A172 (cell line): ENCODE measurements around the gene SLC6A13. TPM values are rescaled to one million over a fixed set of nuclear protein-coding genes. Genes with fewer than 3 reads are reported as not detected.

ENCODE experiments used
- DNase-seq: peaks from one replicate; pipeline ENCODE4 v3.0.0-alpha.2; 2015; ENCODE audit warnings: low spot score
- total RNA-seq: library from RNA; depleted of rRNA; stranded (reverse); fragments of >200 nt; shearing (Covaris generic); gene quantifications from 2 replicates; pipeline ENCODE4 v1.2.3, GENCODE V29; 2014

SLC6A13 gene
- total RNA-seq, 1 experiment from 2014 or later, result not detected

DNA sequence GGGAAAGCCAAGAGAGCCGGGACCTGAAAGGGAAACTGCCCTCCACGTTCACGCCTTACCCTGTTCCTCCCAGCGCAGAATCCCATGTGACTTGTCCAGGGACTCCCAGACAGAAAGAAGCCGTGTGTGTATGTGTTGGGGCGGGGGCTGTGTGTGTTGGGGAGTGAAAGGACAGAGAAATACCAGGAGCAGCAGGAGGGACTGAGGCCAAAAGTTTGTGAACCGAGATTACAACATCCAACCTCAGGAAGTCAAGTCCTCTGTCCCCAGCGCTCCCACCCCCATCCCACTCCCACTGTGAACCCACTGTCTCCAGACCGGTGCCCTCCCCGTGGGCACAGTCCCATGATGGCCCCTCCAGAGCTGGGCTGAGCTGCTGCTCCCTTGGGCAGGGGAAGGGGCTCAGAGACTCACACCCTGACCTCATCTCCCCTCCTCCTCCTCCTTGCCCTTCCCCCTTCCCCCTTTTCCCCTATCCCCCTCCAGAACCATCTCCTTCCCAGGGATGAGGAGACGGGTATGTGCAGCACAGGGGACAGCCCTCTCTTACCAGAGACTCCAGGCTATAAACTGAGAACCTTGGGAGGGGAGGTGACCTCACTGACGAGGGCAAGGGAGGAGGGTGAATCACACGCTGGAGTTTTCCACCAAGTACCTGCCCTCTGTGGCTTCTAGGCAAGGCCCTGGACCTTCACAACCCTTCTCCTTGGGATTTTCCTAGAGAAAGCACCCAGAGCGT, 48.5 kb downstream of the SLC6A13 start, which contains the start of gene SLC6A12:
TSS of gene SLC6A12 (minus strand) at position 155 of the 739 bp plus-strand sequence. CDS start 4,171 bp downstream, outside the sequence.
- no peak for DNase-seq

DNA sequence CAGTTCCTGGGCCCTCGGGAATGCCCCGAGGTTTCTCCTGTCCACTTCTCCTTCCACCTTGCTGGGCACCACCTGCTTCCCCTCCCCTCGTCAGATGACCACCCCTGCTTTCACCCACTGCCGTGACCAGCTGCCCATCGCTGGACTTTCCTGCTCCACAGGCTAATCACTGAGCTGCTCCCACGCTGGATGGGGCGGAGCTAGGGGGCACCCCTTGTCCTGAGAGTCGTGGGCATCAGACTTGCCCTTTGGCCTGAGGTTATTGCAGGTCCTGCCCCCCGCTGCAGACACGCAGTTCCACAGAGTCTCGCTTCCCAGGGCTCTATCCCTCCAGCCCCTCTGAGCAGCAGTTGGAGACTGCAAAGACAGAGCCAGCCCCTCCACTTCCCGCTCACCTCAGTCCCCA, 49.1 kb downstream of the SLC6A13 start:
- DNase-seq, result no peak

GRCh38 chr12:212715-213526, 49.7 kb downstream of the SLC6A13 start:
- no peak for DNase-seq

DNA sequence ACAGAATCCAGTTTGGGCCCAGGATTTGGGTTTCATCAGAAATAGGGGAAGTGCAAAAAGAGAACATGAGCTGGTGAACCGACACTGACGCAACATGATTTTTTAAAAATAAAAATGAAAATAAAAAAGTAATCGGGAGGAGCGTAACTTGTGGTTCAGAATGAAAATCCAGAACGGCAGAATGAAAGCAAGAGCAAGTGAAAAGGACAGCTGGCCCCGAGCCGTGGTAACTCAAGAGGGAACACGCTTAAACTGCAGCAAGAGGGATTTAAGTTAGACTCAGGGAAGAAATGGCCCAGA, 50.3 kb downstream of the SLC6A13 start:
- no peak for DNase-seq

DNA sequence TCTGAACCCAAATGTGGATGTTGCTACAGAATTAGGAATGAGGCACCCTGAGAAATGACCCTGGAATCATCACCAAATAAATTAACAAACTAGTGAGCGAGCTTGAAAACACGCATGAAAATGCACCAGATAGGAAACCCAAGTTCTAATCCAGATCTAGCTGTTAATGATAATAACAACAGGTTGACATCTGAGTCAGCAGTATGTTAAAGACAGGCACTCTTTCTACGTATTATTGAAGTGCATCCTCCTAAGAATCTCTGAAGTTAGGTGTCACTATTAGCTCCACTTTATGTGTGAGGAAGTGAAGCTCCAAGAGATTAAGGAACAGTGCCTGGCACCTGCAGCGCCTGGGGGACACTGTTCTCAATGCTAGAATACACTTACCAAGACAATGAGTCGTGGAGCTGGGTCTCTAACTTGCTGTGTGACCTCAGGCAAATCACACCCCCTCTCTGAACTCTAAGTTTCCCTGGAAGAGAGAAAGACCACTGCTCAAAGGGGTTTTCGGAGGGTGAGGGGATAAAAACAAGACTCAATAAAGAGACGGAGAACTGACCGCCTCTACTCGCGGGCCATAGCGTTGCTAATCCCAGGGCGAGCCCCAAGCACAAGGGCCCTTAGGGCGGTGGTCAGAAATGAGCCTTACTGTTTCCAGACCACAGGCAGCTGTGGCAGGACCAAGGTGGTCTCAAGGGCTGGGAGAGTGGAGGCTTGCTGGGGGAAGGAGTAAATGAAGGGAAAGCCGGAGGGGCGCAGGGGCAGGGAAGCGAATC, 50.8 kb downstream of the SLC6A13 start:
- no peak for DNase-seq

DNA sequence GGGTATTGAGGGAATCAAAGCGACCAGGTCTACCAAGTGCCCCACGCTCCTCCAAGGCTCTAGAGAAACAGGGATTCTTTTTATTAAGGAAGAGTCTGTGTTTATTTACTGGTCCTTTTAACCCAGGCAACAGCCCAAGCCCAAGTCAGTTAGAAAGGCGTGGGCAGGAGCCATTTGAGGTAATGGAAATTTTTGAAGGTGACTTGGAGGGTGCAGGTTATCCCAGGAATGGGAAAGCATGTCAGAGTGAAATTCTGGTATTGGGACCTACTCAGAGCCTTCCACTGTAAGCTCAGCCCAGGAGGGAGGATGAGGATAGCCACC, 51.5 kb downstream of the SLC6A13 start:
- DNase-seq, result no peak

- no peak for DNase-seq
Observed at GRCh38 chr12:210277-211141, 52.1 kb downstream of the SLC6A13 start.

DNA sequence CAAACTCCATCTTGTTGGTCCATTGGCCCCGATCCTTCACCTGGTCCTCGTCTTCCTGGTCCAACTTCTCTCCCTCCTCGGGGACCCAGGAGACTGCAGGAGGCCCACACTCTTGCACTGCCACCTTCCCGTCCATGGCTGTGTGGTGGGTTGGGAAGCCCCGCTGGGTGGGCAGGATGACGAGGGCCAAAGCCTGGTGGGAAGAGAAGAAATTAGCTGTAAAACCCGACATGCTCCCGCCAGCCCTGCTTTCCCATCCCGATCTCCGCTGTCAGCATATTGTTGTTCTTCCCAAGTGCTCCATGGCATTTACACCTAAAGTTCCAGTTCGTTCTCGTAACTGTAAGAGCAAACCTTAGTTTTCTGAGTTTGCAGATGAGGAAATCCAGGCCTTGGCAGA, 52.8 kb downstream of the SLC6A13 start:
- no peak for DNase-seq

DNA sequence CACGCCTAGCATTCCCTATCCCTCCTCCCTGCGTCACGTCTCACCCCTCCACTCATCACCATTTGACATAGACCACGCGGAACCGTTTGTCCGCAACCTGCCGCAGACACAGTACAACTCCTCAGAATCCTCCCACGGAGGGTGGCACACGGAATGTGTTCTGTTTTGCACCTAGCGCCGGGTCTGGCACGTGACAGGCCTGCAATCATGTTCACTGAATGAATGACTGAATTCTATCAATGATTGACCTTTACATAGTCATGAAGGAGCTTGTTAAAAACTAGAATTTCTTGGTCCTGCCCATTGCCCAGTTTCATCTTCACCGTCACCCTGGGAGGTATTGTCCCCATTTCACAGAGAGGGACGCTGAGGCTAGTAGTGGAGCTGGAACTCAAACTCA, 53.4 kb downstream of the SLC6A13 start:
- no peak for DNase-seq

- no peak for DNase-seq
Observed at GRCh38 chr12:208813-209212, 53.8 kb downstream of the SLC6A13 start.

DNA sequence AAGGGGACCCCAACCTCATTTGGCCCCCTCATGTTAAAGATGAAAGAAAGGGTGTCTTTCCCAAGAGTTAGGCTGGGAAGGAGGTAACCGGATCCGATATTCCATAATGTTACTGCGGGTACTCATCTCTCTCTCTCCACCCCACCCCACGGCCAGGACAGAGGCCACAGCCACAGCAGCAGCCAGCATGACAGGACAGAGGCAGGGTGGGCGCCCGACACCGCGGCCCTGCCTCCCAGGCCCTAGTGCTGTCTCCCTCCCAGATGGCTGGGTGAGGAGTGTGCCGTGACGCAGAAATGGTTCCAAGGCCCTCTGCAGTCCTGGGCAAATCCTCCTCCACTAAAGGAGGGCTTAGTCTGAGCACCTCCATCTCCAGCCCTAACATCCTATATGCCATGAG, 54.8 kb downstream of the SLC6A13 start:
- DNase-seq, result no peak

- DNase-seq, result no peak
Observed at GRCh38 chr12:206746-207440, 55.7 kb downstream of the SLC6A13 start.

DNA sequence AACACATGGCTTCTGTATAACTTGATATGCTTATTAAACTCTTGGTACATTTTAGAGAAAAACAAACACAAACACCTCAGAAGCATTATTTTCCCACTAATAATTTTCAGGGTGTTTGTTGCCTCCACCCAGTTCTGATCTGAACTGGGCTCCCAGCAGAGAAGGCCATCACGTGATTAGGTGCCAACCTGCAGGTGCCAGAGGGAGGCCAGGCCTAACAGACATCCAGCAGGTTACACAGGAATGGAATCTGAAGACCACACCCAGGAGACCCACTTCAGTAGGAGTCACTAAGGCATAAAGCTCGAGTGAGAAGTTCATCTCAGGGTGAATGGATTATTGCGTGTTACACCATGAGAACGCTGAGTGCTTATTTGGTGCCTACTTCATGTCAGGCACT, 57.6 kb downstream of the SLC6A13 start:
- DNase-seq, result no peak

DNA sequence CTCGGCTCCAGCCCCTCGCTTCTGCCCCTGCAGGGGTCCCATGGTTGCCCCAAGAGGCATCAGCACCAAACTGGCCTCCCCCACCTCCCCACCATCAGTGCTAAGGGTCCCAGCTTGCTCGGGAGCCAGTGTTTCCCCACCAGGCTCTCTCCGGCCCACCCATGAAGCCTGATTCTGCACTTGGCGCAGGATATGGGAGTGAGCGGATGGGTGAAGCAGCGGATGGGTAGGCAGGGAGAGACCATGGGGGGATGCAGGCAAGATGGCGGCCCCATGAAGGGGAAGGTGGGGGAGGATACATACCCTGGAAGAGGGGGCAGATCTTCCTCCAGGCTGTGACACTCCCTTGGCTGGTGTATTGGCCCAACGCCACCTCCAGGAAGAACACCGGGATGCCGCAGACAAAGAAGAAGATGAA, 58.4 kb downstream of the SLC6A13 start:
- no peak for DNase-seq

DNA sequence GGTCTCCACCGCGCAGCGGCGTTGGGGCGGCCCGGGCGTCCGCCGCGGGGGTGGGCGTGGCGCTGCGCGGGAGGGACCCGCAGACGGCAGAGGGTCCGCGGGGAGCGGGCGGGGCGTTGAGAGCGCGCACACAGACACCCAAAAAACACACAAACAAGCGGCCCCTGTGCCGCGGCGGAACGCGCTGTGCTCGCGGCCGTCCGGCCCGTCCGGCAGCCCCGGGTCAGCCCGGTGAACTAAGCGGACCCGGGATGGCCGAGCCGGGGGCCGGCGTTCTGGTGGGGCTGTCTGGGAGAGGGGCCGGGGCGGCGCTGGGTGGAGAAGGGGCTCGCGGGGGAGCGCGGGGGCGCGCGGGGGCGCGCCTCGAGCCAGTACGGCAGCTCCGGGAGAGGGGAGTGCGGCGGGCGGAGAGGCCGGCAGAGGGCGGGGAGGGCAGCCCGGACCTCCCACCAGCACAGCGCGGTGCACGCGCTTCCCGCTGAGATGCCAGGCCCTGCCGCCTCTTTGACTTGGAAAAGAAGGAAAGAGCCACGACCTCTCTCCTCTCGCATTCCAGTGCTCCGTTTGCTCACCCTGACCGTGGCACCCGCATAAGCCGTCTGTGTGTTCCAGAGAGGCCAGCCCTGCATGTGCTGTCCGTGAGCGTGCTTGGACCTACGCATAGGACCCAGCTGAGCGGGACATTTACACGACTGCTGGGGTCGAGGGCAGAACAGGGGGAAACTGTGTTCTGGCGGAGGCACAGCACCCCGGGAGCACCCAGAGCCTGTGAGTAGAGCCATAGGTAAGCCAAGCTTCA, 59.0 kb downstream of the SLC6A13 start:
- no peak for DNase-seq

DNA sequence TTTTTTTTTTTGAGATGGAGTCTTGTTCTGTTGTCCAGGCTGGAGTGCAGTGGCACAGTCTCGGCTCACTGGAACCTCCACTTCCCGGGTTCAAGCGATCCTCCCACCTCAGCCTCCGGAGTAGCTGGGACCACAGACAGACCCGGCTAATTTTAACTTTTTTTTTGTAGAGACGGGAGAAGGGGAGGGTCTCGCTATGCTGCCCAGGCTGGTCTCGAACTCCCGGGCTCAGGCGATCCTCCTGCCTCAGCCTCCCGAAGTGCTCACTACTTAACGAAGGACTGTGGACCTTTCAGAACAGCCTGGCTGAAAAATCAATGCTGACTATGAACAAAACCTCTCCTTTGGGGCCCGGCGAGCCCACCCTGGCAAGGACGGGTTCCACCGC, 59.6 kb downstream of the SLC6A13 start:
- DNase-seq, result no peak

- no peak for DNase-seq
Observed at GRCh38 chr12:202081-202731, 60.4 kb downstream of the SLC6A13 start.

DNA sequence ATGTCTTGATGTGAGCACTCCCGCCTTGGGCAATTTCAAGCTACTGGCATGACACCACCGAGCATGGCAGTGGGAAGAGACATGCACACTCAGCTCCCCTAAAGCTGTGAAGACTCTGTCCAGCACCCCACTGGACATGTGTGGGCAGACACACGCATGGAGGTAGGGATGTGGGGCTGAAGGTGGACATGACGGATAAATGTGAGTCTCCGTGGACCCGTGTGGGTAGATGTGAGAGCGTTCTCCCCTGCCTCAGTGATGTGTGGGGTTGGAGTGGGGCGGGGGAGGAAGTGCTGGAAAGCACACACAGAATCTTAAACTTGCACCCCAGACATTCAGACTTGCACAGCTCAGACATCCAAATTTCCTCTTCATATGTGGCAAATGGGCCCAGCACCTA, 61.3 kb downstream of the SLC6A13 start:
- no peak for DNase-seq

DNA sequence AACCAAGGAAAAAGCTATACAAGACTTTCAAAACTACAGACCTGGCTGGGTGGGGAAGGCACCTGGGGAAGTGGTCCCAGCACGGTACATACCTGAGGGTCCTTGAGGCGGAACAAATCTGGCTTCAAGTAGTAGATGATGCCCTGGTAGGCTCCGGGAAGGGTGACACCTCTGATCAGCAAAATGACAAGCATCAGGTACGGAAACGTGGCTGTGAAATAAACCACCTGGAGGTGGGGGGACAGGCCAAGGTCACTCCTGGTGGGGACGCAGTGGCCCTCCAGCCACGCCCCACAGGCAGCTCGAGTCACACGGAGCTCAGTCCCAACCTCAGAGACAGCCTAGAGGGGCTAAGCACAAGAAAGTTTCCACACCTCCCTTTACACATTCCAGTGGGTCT, 63.9 kb downstream of the SLC6A13 start:
- DNase-seq, result no peak
